GM18511 (cell line): ENCODE results near the gene FMOD.
A peak's percentile ranks its signal among the peaks of the same experiment; 100 is the strongest.

Experiments used
- ATAC-seq: cut with Tn5 transposase; IDR thresholded peaks from one replicate; pipeline ENCODE4 v1.9.1; 2021; ENCODE audit warnings: mild to moderate bottlenecking, moderate library complexity; ENCODE audit not compliant: unreplicated experiment

The FMOD gene

DNA sequence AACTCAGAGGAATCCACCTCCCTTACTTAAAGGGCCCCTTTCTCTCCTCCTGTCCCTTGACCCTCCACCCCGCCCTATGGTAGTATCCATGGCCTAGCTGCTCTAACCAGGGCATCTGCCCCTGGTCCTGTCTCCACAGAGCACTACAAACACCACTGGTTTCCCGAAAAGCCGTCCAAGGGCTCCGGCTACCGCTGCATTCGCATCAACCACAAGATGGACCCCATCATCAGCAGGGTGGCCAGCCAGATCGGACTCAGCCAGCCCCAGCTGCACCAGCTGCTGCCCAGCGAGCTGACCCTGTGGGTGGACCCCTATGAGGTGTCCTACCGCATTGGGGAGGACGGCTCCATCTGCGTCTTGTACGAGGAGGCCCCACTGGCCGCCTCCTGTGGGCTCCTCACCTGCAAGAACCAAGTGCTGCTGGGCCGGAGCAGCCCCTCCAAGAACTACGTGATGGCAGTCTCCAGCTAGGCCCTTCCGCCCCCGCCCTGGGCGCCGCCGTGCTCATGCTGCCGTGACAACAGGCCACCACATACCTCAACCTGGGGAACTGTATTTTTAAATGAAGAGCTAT, 43.9 kb downstream of the FMOD start:
- no peak for ATAC-seq

DNA sequence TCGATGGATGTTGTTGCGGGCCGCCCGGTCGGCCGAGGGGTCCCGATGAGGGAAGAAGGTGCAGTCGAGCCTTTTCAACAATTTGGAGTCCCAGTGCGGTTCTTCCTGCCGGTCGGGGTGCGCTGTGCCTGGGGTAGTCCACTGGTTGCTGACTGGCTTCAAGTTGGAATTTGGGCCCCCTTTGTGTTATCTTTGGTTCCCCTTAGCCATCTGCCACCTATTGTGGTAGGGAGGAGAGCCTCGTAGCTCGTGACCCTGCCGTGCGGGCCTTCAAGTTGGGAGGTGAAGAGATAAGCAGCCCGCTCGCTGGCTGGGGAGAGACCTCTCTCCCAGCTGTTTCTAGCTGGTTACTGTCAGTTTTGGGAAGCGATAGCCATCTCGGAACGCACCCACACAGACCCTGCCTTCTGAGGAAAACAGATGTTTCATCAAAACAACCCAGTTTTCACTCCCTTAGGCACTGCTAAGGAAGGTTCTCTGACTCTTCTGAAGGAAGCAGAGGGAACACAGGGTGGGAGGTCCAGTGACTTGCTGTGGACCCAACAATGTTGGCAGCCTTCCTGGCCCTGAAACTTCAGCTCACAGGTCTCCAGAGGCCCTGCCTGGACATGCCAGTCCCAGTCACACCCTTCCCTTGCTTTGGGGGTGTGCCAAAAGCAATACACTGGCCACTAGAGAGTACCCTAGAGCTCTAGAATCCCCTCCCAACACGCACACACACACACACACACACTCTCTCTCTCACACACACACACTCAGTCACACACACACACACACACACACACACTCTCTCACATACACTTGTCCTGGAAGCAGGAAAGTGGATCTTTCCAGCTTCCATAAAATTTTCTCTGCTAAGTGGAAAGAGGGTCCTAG, 44.6 kb downstream of the FMOD start:
- ATAC-seq: no peak

DNA sequence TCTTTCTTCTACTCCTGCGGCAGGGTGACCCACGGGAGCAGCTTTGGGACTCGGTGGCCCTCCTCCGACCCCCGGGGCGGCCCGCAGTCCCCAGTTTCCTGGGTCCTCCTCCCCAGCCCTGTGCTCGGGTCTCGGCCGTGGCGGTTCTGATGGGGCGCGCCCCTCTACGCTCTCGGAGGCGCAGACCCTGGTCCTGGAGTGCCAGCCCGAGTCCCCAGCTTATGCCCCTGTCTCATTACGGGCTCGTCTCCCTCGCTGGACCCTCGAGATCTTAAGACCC, 45.2 kb downstream of the FMOD start:
- ATAC-seq: peak; percentile 15

DNA sequence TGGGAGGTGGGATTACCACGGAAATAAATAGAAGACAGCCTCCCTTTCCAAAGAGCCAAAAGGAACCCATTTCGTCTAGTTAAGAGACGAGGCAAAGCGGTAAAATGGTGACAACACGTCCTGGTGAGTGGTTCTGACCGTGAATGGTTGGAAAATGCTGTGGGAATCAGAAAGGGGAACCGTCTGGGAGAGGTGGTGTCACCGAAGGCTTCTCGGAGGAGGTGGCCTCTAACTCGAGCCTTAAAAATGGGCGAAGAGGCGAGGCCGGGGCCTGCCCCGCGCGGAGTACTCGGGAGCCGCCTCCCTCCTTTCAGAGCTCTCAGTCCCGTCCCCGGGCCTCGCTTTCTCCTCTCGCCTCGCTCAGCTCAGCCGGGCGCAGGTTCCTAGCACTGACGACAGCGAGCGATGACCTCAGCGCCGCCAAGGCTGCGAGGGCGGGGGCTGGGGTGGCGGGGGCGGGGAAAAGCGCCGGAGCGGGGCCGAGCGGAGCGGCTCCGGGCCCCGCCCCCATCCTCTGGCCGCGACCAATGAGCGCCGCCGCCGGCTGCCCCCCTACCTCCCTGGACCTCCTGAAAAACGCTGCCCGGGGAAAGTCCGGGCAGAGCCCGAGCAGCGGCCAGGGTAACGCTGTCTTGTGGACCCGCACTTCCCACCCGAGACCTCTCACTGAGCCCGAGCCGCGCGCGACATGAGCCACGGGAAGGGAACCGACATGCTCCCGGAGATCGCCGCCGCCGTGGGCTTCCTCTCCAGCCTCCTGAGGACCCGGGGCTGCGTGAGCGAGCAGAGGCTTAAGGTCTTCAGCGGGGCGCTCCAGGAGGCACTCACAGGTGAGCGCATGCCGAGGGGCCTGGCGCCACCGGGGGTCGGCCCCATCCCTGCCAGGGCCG, 45.8 kb downstream of the FMOD start, which contains the start of gene BTG2:
Gene BTG2 (plus strand): TSS at position 601 of the 890 bp plus-strand sequence. CDS start 88 bp downstream, at position 689.
- ATAC-seq: peak; percentile 74

GRCh38 chr1:203304391-203304918, 46.5 kb downstream of the FMOD start:
- no peak for ATAC-seq

DNA sequence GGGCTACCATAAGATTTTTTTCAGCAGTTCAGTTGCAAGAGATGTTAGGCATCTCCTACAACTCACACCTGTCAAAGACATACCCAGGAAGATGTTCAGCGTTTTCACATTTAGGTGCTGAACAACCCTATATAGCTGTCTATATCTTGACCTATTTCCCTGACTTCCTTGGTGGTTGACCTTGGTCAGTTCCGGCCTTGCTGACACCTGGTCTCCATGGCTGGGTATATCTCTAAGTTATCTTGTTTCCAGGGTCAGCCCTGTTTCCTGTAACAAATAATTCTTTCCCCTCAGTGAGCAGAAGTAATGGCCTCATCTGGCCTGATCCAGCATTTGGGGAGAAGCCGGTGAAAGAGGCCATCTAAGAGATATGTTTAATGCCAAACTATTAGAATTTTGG, 48.0 kb downstream of the FMOD start:
- ATAC-seq: no peak

GRCh38 chr1:203302456-203302855, 48.5 kb downstream of the FMOD start:
- no peak for ATAC-seq

- ATAC-seq: no peak
These were observed 49.6 kb downstream of the FMOD start for GRCh38 chr1:203301331-203301668.

GRCh38 chr1:203300441-203301330, 50.2 kb downstream of the FMOD start:
- ATAC-seq: no peak

GRCh38 chr1:203299719-203300429, 51.0 kb downstream of the FMOD start:
- peak; percentile 53 for ATAC-seq

GRCh38 chr1:203299169-203299568, 51.8 kb downstream of the FMOD start:
- ATAC-seq: peak; percentile 59

- no peak for ATAC-seq
These were observed 54.4 kb downstream of the FMOD start for GRCh38 chr1:203296460-203297073.

GRCh38 chr1:203295796-203296195, 55.1 kb downstream of the FMOD start:
- ATAC-seq: no peak

- ATAC-seq: no peak
These were observed 59.5 kb downstream of the FMOD start for GRCh38 chr1:203291201-203292096.
